Muscle layer of duodenum (tissue), 2 donors: Measurements from ENCODE around the gene COL25A1.

Source experiments
- H3K27ac ChIP-seq: one replicate; pipeline ENCODE4 v1.7.0; 2013; ENCODE audit warnings: mild to moderate bottlenecking, low read length
- H3K27me3 ChIP-seq: one replicate; pipeline ENCODE4 v1.7.0; 2013; ENCODE audit warnings: low read depth, mild to moderate bottlenecking, control low read depth, low read length
- H3K36me3 ChIP-seq, 2 donors: one replicate each; pipeline ENCODE4 v1.7.0; 2013; ENCODE audit warnings: low read length in 2 of 2, control low read depth in 1 of 2, mild to moderate bottlenecking in 1 of 2; ENCODE audit not compliant: insufficient read depth in 2 of 2, control insufficient read depth in 1 of 2
- H3K4me1 ChIP-seq, 2 donors: one replicate each; pipeline ENCODE4 v1.7.0; 2013; ENCODE audit warnings: low read length in 2 of 2, mild to moderate bottlenecking in 2 of 2, control low read depth in 1 of 2, moderate library complexity in 1 of 2; ENCODE audit not compliant: insufficient read depth in 2 of 2, control insufficient read depth in 1 of 2
- H3K4me3 ChIP-seq, 2 donors: one replicate each; pipeline ENCODE4 v1.7.0; 2013; ENCODE audit warnings: low read length in 2 of 2, low read depth in 1 of 2, mild to moderate bottlenecking in 1 of 2
- H3K9me3 ChIP-seq, 2 donors: one replicate each; pipeline ENCODE4 v1.7.0; 2013; ENCODE audit warnings: low read length in 2 of 2, control low read depth in 1 of 2, mild to moderate bottlenecking in 1 of 2; ENCODE audit not compliant: control insufficient read depth in 1 of 2
- donor health status: healthy.

Gene COL25A1

DNA sequence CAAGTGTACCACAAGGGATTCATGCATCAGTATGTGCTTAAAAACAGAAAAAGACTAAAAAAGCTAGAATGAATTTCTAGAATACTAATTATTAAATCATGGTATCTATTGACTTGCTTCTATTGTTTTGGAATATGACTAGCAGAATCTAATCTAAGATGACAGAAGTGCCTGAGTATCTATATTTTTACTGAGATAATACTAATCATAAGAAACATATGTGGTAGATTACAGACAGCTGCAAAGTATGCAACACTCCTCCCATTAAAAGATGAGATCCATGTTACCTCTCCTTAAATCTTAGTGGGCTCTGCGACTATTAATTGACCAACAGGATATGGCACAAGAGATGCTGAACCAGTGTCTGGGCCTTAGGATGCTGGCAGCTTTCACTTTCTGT lies 89.4 kb downstream of the COL25A1 start:
- Histone ChIP-seq H3K27ac (no peak overlapping the region), H3K27me3 (no peaks in the 10 kb centered on the region), H3K36me3 (no peaks in the 10 kb centered on the region), H3K4me1 (peaks cover 0 to 6% of the 10 kb centered on the region in 2 donors), H3K9me3 (no peaks in the 10 kb centered on the region), H3K4me3 (no peak overlapping the region)

- H3K4me3 ChIP-seq, result no peak overlapping the region
- H3K27ac ChIP-seq, result no peak overlapping the region
- H3K36me3 ChIP-seq, result no peaks in the 10 kb centered on the region
- H3K27me3 ChIP-seq, result no peaks in the 10 kb centered on the region
- no peaks in the 10 kb centered on the region for H3K9me3 ChIP-seq
- H3K4me1 ChIP-seq, result peaks cover 0 to 6% of the 10 kb centered on the region in 2 donors
Observed at GRCh38 chr4:109211671-109212070, 90.8 kb downstream of the COL25A1 start.

GRCh38 chr4:109209647-109210046 lies 92.8 kb downstream of the COL25A1 start:
- Histone ChIP-seq H3K4me1 (peaks cover 0 to 2% of the 10 kb centered on the region in 2 donors), H3K4me3 (no peak overlapping the region), H3K9me3 (no peaks in the 10 kb centered on the region), H3K36me3 (no peaks in the 10 kb centered on the region), H3K27me3 (no peaks in the 10 kb centered on the region), H3K27ac (no peak overlapping the region)

GRCh38 chr4:109207898-109208297 lies 94.6 kb downstream of the COL25A1 start:
- H3K27ac ChIP-seq, result no peak overlapping the region
- H3K36me3 ChIP-seq, result no peaks in the 10 kb centered on the region

GRCh38 chr4:109207061-109207460 lies 95.4 kb downstream of the COL25A1 start:
- H3K4me3 ChIP-seq, result no peak overlapping the region
- H3K27ac ChIP-seq, result no peak overlapping the region
- no peaks in the 10 kb centered on the region for H3K4me1 ChIP-seq
- H3K9me3 ChIP-seq, result no peaks in the 10 kb centered on the region
- no peaks in the 10 kb centered on the region for H3K36me3 ChIP-seq
- no peaks in the 10 kb centered on the region for H3K27me3 ChIP-seq

More at GRCh38 chr4:109207898-109208297, 94.6 kb downstream of the COL25A1 start:
- H3K4me3 ChIP-seq, result no peak overlapping the region
- H3K9me3 ChIP-seq, result no peaks in the 10 kb centered on the region
- H3K27me3 ChIP-seq, result no peaks in the 10 kb centered on the region
- no peaks in the 10 kb centered on the region for H3K4me1 ChIP-seq

DNA sequence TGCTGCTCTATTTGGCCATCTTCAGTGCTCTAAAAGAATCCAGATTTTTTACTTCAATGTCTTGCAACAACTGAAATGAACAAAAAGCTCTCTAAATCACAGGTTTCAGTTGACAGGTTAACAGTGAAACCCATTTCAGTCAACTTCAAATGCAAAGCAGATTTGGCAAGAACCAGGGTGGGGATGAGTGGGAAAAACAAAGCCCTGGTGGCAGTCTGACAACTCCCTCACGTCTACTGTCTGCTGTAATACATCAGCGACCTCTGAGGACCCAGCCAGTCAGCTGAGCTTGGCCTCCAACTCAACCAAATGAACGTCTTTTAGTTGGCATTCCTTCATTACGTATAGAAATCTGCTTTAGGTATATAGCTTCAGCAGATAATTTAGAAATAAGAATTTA lies 95.8 kb downstream of the COL25A1 start:
- Histone ChIP-seq H3K27me3 (no peaks in the 10 kb centered on the region), H3K9me3 (no peaks in the 10 kb centered on the region), H3K27ac (no peak overlapping the region), H3K36me3 (no peaks in the 10 kb centered on the region), H3K4me3 (no peak overlapping the region), H3K4me1 (no peaks in the 10 kb centered on the region)

GRCh38 chr4:109205186-109205585 lies 97.3 kb downstream of the COL25A1 start:
- no peaks in the 10 kb centered on the region for H3K9me3 ChIP-seq
- no peaks in the 10 kb centered on the region for H3K36me3 ChIP-seq
- no peaks in the 10 kb centered on the region for H3K27me3 ChIP-seq
- no peak overlapping the region for H3K4me3 ChIP-seq
- no peaks in the 10 kb centered on the region for H3K4me1 ChIP-seq
- no peak overlapping the region for H3K27ac ChIP-seq

GRCh38 chr4:109199585-109199984 lies 102.9 kb downstream of the COL25A1 start:
- no peak overlapping the region for H3K4me3 ChIP-seq
- no peak overlapping the region for H3K27ac ChIP-seq
- H3K4me1 ChIP-seq, result no peaks in the 10 kb centered on the region
- H3K27me3 ChIP-seq, result no peaks in the 10 kb centered on the region
- no peaks in the 10 kb centered on the region for H3K36me3 ChIP-seq
- no peaks in the 10 kb centered on the region for H3K9me3 ChIP-seq

DNA sequence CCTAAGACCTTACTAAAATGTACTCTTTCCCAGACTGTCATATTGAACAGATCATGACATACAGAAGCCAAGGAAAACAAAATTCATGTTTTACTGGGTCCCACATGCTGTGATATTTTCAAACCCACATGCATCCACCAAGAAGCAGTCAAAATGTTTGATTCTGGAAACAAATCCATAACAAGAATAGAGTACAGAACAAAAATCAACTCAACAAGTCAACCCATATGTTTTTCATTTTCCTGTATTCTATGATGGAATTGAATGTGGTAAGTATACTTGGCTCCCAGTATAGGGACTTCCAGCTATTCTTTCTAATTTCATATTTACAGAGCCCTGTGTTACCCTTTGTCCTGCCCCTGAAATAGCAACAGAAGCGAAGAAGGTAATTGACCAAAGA lies 106.8 kb downstream of the COL25A1 start:
- H3K36me3 ChIP-seq, result no peaks in the 10 kb centered on the region
- no peaks in the 10 kb centered on the region for H3K9me3 ChIP-seq
- no peak overlapping the region for H3K4me3 ChIP-seq
- H3K4me1 ChIP-seq, result no peaks in the 10 kb centered on the region
- H3K27ac ChIP-seq, result no peak overlapping the region
- no peaks in the 10 kb centered on the region for H3K27me3 ChIP-seq

DNA sequence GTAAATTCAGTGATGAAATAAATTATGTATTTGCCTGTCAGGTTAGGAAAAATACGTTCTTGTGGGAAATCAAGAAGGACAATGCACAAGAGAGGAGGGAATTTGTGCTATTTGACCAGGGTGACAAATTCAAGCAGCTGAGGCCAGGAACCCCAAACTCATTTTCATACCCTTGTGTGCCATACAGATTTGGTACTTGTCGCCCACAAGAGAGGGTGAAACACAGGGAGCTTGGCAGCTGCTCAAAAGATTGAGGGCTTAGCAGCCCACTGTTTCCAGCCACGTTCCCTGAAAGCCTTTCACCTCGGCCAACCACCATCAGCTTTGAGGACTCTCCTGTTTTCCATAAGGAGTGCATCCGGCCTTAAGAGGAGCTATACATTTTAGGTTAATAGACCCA lies 111.2 kb downstream of the COL25A1 start:
- no peaks in the 10 kb centered on the region for H3K36me3 ChIP-seq
- H3K9me3 ChIP-seq, result no peaks in the 10 kb centered on the region
- no peak overlapping the region for H3K27ac ChIP-seq
- H3K27me3 ChIP-seq, result no peaks in the 10 kb centered on the region
- H3K4me3 ChIP-seq, result no peak overlapping the region
- no peaks in the 10 kb centered on the region for H3K4me1 ChIP-seq

DNA sequence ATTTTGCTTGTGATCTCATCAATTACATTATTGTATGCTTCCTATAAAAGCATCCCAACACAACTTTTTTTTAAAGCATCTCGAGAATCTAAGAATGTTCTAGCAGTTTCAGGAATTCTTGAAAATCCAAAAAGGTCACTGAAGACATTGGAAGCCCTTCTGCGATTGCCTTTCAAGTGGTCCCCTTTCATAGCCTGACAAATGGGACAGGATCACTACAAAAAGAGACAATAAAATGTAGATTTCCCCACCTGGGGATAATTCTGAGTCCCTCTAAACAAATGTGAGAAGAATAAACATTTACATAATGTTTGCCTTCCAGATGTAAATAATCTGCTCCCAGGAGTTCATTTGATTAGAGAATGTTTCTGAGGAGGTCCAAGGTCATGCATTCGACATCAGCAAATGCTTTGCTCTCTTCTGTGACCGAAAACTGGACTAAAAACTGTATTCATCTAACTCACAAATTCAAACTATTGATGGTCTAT lies 116.0 kb downstream of the COL25A1 start:
- Histone ChIP-seq H3K36me3 (no peaks in the 10 kb centered on the region), H3K9me3 (no peaks in the 10 kb centered on the region), H3K4me1 (no peaks in the 10 kb centered on the region), H3K4me3 (no peak overlapping the region), H3K27me3 (no peaks in the 10 kb centered on the region), H3K27ac (no peak overlapping the region)

- H3K27me3 ChIP-seq, result no peaks in the 10 kb centered on the region
- no peak overlapping the region for H3K4me3 ChIP-seq
- no peaks in the 10 kb centered on the region for H3K4me1 ChIP-seq
- H3K27ac ChIP-seq, result no peak overlapping the region
- H3K36me3 ChIP-seq, result no peaks in the 10 kb centered on the region
- no peaks in the 10 kb centered on the region for H3K9me3 ChIP-seq
Observed at GRCh38 chr4:109185951-109186350, 116.5 kb downstream of the COL25A1 start.
